KBM-7 (cell line): ENCODE measurements around the gene TSPAN11.

ENCODE experiments used
- DNase-seq: peaks from one replicate; pipeline ENCODE4 v3.0.0-alpha.2; 2015
- in situ Hi-C: fragments of 300-500 bp; cut with MboI; formaldehyde crosslinking; loops from 2 replicates; pipeline ENCODE4 v1.14.3; 2020; ENCODE audit warnings: low sequenced_read_pairs, low pct_unique_long_range_greater_than_20kb, mixed read lengths

TSPAN11 gene

GRCh38 chr12:31029468-31029867 is 102.9 kb downstream of the TSPAN11 start:
- no peak for DNase-seq
- in situ Hi-C loops, result no loop called here

- no peak for DNase-seq
- in situ Hi-C loops, result no loop called here
Observed at GRCh38 chr12:31029916-31030562, 103.5 kb downstream of the TSPAN11 start.

- in situ Hi-C loops, result no loop called here
Observed at GRCh38 chr12:31031951-31032335, 105.4 kb downstream of the TSPAN11 start.

GRCh38 chr12:31033146-31033545 is 106.6 kb downstream of the TSPAN11 start:
- in situ Hi-C loops, result no loop called here
- no peak for DNase-seq

More at GRCh38 chr12:31031951-31032335, 105.4 kb downstream of the TSPAN11 start:
- DNase-seq, result peak; percentile 38

- no peak for DNase-seq
- in situ Hi-C loops, result no loop called here
Observed at GRCh38 chr12:31033681-31034080, 107.1 kb downstream of the TSPAN11 start.

- in situ Hi-C loops, result no loop called here
Observed at GRCh38 chr12:31034372-31034771, 107.8 kb downstream of the TSPAN11 start.

GRCh38 chr12:31035226-31035625 is 108.7 kb downstream of the TSPAN11 start:
- in situ Hi-C loops, result no loop called here
- no peak for DNase-seq

More at GRCh38 chr12:31034372-31034771, 107.8 kb downstream of the TSPAN11 start:
- no peak for DNase-seq

GRCh38 chr12:31035967-31036665 is 109.6 kb downstream of the TSPAN11 start:
- in situ Hi-C loops, result no loop called here
- DNase-seq, result no peak

- DNase-seq, result no peak
- in situ Hi-C loops, result no loop called here
Observed at GRCh38 chr12:31037028-31037427, 110.5 kb downstream of the TSPAN11 start.

- in situ Hi-C loops, result no loop called here
- no peak for DNase-seq
Observed at GRCh38 chr12:31037931-31038330, 111.4 kb downstream of the TSPAN11 start.

GRCh38 chr12:31041033-31041564 is 114.6 kb downstream of the TSPAN11 start:
- no peak for DNase-seq
- in situ Hi-C loops, result no loop called here
